HG03565 (cell line): ENCODE measurements around the gene BCL11B.

Experiments used
- ATAC-seq: cut with Tn5 transposase; IDR thresholded peaks from one replicate; pipeline ENCODE4 v1.9.1; 2021; ENCODE audit warnings: mild to moderate bottlenecking, moderate library complexity; ENCODE audit not compliant: unreplicated experiment

BCL11B gene

GRCh38 chr14:99226687-99227086 lies 45.3 kb downstream of the BCL11B start:
- no peak for ATAC-seq

GRCh38 chr14:99225436-99226203 lies 46.4 kb downstream of the BCL11B start:
- no peak for ATAC-seq

- no peak for ATAC-seq
Measured at GRCh38 chr14:99224948-99225347, 47.0 kb downstream of the BCL11B start.

- no peak for ATAC-seq
Measured at GRCh38 chr14:99224116-99224910, 47.7 kb downstream of the BCL11B start.

- ATAC-seq, result no peak
Measured at GRCh38 chr14:99221445-99221844, 50.6 kb downstream of the BCL11B start.

- ATAC-seq, result no peak
Measured at GRCh38 chr14:99217066-99217955, 54.7 kb downstream of the BCL11B start.

- no peak for ATAC-seq
Measured at GRCh38 chr14:99216191-99216590, 55.8 kb downstream of the BCL11B start.

- no peak for ATAC-seq
Measured at GRCh38 chr14:99215277-99215676, 56.7 kb downstream of the BCL11B start.

GRCh38 chr14:99214701-99215100 lies 57.3 kb downstream of the BCL11B start:
- no peak for ATAC-seq

GRCh38 chr14:99213527-99213971 lies 58.4 kb downstream of the BCL11B start:
- ATAC-seq, result no peak

GRCh38 chr14:99213101-99213500 lies 58.9 kb downstream of the BCL11B start:
- ATAC-seq, result no peak

- ATAC-seq, result no peak
Measured at GRCh38 chr14:99212646-99213045, 59.4 kb downstream of the BCL11B start.

- no peak for ATAC-seq
Measured at GRCh38 chr14:99212199-99212598, 59.8 kb downstream of the BCL11B start.

- no peak for ATAC-seq
Measured at GRCh38 chr14:99211410-99211809, 60.6 kb downstream of the BCL11B start.

GRCh38 chr14:99210333-99210732 lies 61.7 kb downstream of the BCL11B start:
- ATAC-seq, result no peak

- no peak for ATAC-seq
Measured at GRCh38 chr14:99209409-99209808, 62.6 kb downstream of the BCL11B start.

GRCh38 chr14:99208318-99208717 lies 63.7 kb downstream of the BCL11B start:
- no peak for ATAC-seq

- ATAC-seq, result no peak
Measured at GRCh38 chr14:99207456-99207855, 64.5 kb downstream of the BCL11B start.

GRCh38 chr14:99206090-99206489 lies 65.9 kb downstream of the BCL11B start:
- no peak for ATAC-seq

GRCh38 chr14:99205086-99205688 lies 66.8 kb downstream of the BCL11B start:
- no peak for ATAC-seq

GRCh38 chr14:99203801-99204200 lies 68.2 kb downstream of the BCL11B start:
- ATAC-seq, result no peak
